Activated naive CD4-positive, alpha-beta T cell treated with anti-CD3 and anti-CD28 coated beads, Interleukin-2, amount 50 U/mL, for 16 hours (primary cell): ENCODE results near the gene EVC.

Experiments used
- DNase-seq: peaks from one replicate; pipeline ENCODE4 v3.0.0-alpha.2; 2020

The EVC gene

GRCh38 chr4:5735463-5735862 is 24.5 kb downstream of the EVC start:
- DNase-seq, result no peak

GRCh38 chr4:5738061-5738460 is 27.1 kb downstream of the EVC start:
- DNase-seq, result no peak

- DNase-seq, result no peak
Observed at GRCh38 chr4:5742388-5742787, 31.4 kb downstream of the EVC start.

GRCh38 chr4:5742968-5743367 is 32.0 kb downstream of the EVC start:
- DNase-seq, result no peak

GRCh38 chr4:5746250-5746649 is 35.2 kb downstream of the EVC start:
- DNase-seq, result no peak

GRCh38 chr4:5746829-5747737 is 36.1 kb downstream of the EVC start:
- no peak for DNase-seq

- no peak for DNase-seq
Observed at GRCh38 chr4:5747738-5748375, 36.9 kb downstream of the EVC start.

- DNase-seq, result no peak
Observed at GRCh38 chr4:5749568-5749967, 38.6 kb downstream of the EVC start.

- DNase-seq, result no peak
Observed at GRCh38 chr4:5750052-5750945, 39.3 kb downstream of the EVC start.

GRCh38 chr4:5750946-5751665 is 40.1 kb downstream of the EVC start:
- DNase-seq, result no peak

GRCh38 chr4:5751666-5752375 is 40.8 kb downstream of the EVC start:
- DNase-seq, result no peak

- no peak for DNase-seq
Observed at GRCh38 chr4:5752376-5753184, 41.6 kb downstream of the EVC start.

- no peak for DNase-seq
Observed at GRCh38 chr4:5753366-5753765, 42.4 kb downstream of the EVC start.

GRCh38 chr4:5753766-5754528 is 42.9 kb downstream of the EVC start:
- no peak for DNase-seq

GRCh38 chr4:5754529-5754881 is 43.5 kb downstream of the EVC start:
- DNase-seq, result no peak

GRCh38 chr4:5755161-5755560 is 44.2 kb downstream of the EVC start:
- DNase-seq, result no peak

- no peak for DNase-seq
Observed at GRCh38 chr4:5755679-5756078, 44.7 kb downstream of the EVC start.

GRCh38 chr4:5756271-5756670 is 45.3 kb downstream of the EVC start:
- no peak for DNase-seq

- DNase-seq, result no peak
Observed at GRCh38 chr4:5757091-5757490, 46.1 kb downstream of the EVC start.

- no peak for DNase-seq
Observed at GRCh38 chr4:5757536-5757935, 46.5 kb downstream of the EVC start.
